ENCODE measurements around the gene ABHD5. TPM values are rescaled to one million over a fixed set of nuclear protein-coding genes. Genes with fewer than 3 reads are reported as not detected.

ABHD5 gene
- total and polyA plus RNA-seq, 10 of the 15 experiments (the other 5 are each of a cell fraction or from before 2014, with no cell fraction given), result 5.5 to 24.4 (median 9.5) TPM

- Histone ChIP-seq H3K36me3 (ENCODE audit: control insufficient read depth in 2 of 2, insufficient read depth in 2 of 2, low read length in 1 of 2) (no peaks in the 10 kb centered on the region), H3K27ac (ENCODE audit: control insufficient read depth, insufficient read depth) (no peak overlapping the region), H3K4me1 (ENCODE audit: control insufficient read depth, insufficient read depth, low read length) (no peaks in the 10 kb centered on the region), H3K9me3 (replicated peaks; ENCODE audit: control insufficient read depth, insufficient read depth, low read length) (no peaks in the 10 kb centered on the region), H3K9ac (ENCODE audit: control insufficient read depth, insufficient read depth, low read length) (no peak overlapping the region), H4K20me1 (ENCODE audit: control insufficient read depth, insufficient read depth) (no peaks in the 10 kb centered on the region), H3K4me2 (ENCODE audit: control insufficient read depth, insufficient read depth) (no peak overlapping the region), H3K27me3 (replicated peaks in 1 of 2; ENCODE audit: control insufficient read depth in 2 of 2, insufficient read depth in 2 of 2, low read length in 1 of 2) (no peaks in the 10 kb centered on the region), H3K79me2 (ENCODE audit: control insufficient read depth, insufficient read depth, low read length) (no peaks in the 10 kb centered on the region), H2AFZ (ENCODE audit: control insufficient read depth, low read depth, low read length) (no peak overlapping the region), H3K4me3 (no peak overlapping the region)
- intact Hi-C loops (cut with micrococcal nuclease; ENCODE audit: unreplicated experiment), result no loop called here
- ChIA-PET RAD21 (ENCODE audit: unreplicated experiment) (interaction anchor here (0.6 kb wide), 1 partner anchor 24 kb away, joined by 3 read pairs; no protein-coding TSS in a partner anchor), CTCF (no interaction called here), POLR2A (no interaction called here), SMC1A (ENCODE audit: uncharacterized antibody, unreplicated experiment) (no interaction called here)
- no peak for ATAC-seq
- no peak for FAIRE-seq
- DNase-seq (ENCODE audit: low read depth, low spot score), result no peak
- BruUV-seq (replicated peaks), result no TSS peak
- whole genome bisulfite sequencing (ENCODE audit: insufficient coverage, insufficient replicate concordance, low lambda C conversion rate, missing lambda C conversion rate), result 11% methylated on average over 3 of the region's 3 CpGs
- in situ Hi-C loops (cut with MboI), result no loop called here
- no peak for TF ChIP-seq GABPA (IDR thresholded peaks at IDR 0.05; ENCODE audit: low read depth)
- no peak for TF ChIP-seq ZSCAN29 (IDR thresholded peaks at IDR 0.05)
- no peak for TF ChIP-seq BRCA1 (IDR thresholded peaks at IDR 0.05; ENCODE audit: low read depth, low read length)
- TF ChIP-seq MEF2B (IDR thresholded peaks at IDR 0.05; ENCODE audit: partially characterized antibody, poor library complexity, severe bottlenecking), result no peak
- TF ChIP-seq NFIC (IDR thresholded peaks at IDR 0.05; ENCODE audit: low read depth, low read length), result no peak
- TF ChIP-seq NRF1 (conservative IDR thresholded peaks at IDR 0.05; ENCODE audit: low read depth, low read length), result no peak
- TF ChIP-seq SREBF1 (IDR thresholded peaks at IDR 0.05; ENCODE audit: low read length), result no peak
- TF ChIP-seq CBX3 (IDR thresholded peaks at IDR 0.05; ENCODE audit: borderline replicate concordance, low read depth), result no peak
- TF ChIP-seq BCLAF1 (IDR thresholded peaks at IDR 0.05), result no peak
- no peak for TF ChIP-seq YY1 (IDR thresholded peaks at IDR 0.05; ENCODE audit: low read depth, low read length)
- no peak for TF ChIP-seq NFYA (IDR thresholded peaks at IDR 0.05; ENCODE audit: borderline replicate concordance, low read depth, low read length)
Observed at GRCh38 chr3:43742920-43743319, 52.2 kb downstream of the ABHD5 start.

All from GM12878 (cell line).